Retina (tissue), 1 donor: Measurements from ENCODE around the gene MORC4.

ENCODE experiments used
- DNase-seq: peaks from one replicate; pipeline ENCODE4 v3.0.0-alpha.2; 2016

Gene MORC4

DNA sequence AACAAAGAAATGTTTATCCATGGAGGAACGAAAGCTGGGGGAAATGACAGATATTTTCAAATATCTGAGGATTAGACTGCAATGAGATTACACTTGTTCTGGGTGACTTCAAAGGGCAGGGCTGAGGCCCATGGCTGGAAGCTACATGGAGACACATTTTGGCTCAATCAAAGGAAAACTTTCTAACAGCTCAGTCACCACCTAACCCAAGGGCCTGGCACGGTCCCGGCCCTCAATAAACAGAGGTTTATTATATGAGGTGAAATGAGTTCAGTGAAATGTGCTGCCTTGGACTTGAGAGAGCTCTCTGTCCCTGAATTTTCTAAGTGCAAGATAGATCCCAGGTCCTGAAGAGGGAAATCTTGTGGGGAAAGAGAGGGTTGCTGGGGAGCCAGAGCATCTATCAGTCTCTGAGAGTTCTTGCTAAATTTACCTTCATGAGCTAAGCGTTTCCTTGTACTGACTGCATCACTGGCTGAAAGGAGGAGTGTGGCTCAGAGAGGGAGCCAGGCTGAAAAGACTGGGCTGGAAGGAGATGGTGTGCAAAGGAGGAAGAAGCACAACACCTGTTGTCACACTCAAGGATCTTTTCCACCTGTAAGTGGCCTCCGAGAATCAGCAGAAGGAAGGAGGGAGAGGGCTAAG is 94.8 kb downstream of the MORC4 start:
- no peak for DNase-seq

- no peak for DNase-seq
These were observed 96.0 kb downstream of the MORC4 start for GRCh38 chrX:106903856-106904528.

GRCh38 chrX:106903291-106903824 is 96.7 kb downstream of the MORC4 start, which contains the start of gene RIPPLY1:
RIPPLY1 (minus strand) TSS chrX:106903341; CDS start chrX:106903287, 54 bp downstream.
- no peak for DNase-seq

DNA sequence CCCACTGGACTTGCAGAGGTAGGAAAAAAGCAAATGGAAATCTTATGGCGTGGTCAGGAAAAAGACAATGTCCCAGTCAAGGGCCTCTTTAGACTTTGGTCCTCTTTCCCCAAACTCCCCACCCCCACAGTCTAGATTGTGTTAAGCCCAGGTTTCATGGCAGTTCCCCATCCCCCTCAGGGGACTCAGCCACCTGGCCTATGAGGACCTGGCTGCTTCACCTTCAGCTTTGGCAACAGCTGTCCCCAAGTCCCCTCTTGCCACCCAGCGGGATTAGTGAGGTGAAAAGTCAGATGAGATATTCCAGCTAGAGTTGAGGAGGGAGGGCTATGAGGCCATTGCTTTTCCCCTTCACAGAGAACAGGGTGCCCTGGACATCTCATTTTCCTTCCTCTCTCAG is 97.3 kb downstream of the MORC4 start:
- no peak for DNase-seq

DNA sequence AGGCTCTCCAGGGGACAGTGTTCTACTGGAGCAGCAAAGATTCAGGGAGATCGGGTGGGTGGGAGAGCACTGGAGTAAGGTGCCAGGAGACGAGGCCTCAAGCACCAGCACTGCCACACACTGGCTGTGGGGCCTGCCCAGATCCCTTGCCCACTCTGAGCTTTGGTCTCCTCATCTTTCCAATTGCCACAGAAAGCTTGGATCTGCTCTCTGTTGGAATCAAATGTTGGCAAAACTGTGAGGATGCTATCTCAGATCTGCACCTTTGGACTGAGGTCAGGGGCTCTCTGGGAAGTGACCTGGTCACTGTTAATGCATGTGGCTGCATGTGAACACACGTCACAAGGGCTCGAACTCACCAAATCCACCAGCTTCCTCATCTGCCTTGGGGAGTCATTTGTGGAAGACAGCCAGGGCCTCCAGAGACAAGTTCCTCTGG is 98.2 kb downstream of the MORC4 start:
- DNase-seq: no peak

GRCh38 chrX:106901341-106901740 is 98.7 kb downstream of the MORC4 start:
- DNase-seq: no peak

- DNase-seq: no peak
These were observed 100.2 kb downstream of the MORC4 start for GRCh38 chrX:106899841-106900240.

- DNase-seq: no peak
These were observed 100.7 kb downstream of the MORC4 start for GRCh38 chrX:106899276-106899675.

- peak; percentile 29 for DNase-seq
These were observed 101.5 kb downstream of the MORC4 start for GRCh38 chrX:106898462-106898861.

DNA sequence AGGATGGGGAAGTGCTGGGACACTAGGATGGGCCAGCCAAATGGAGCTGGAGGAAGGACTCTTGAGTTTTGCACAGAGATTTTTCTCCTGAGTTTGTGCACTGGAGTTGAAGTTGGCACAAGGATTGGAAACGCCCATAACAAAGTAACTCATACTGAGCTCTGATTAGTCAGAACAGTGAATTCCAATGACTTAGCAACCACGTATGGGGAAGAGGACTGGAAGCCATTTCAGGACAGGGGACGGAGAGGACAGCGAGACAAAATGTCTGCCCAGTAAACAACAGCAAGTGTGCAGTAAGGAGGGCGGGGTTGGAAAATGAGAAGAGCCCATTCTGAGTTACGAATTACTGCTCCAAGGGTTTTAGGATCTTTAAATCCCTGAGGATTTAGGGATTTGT is 102.8 kb downstream of the MORC4 start:
- DNase-seq: no peak

DNA sequence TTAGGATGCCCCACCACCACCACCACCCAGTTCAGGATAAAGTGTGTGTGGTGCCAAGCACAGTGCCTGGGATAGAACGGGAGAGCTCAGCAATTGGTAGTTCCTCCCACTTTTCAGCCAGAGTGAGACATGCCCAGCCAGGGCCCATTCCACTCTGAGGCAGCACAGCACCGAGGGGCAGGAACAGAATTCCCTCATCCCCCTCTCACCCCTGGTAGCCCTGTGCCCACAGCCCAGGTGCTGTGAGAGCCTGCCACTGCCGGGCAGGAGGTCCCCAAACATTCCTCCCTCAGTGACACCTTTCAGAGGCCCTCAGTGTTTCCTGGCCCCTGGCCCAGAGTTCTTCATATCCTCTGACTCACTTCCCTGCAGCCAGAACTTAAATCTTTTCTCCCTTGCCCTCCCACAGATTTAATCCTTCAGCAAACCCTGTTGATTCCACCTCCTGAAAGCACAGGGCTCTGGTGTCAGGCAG is 105.0 kb downstream of the MORC4 start:
- no peak for DNase-seq

DNA sequence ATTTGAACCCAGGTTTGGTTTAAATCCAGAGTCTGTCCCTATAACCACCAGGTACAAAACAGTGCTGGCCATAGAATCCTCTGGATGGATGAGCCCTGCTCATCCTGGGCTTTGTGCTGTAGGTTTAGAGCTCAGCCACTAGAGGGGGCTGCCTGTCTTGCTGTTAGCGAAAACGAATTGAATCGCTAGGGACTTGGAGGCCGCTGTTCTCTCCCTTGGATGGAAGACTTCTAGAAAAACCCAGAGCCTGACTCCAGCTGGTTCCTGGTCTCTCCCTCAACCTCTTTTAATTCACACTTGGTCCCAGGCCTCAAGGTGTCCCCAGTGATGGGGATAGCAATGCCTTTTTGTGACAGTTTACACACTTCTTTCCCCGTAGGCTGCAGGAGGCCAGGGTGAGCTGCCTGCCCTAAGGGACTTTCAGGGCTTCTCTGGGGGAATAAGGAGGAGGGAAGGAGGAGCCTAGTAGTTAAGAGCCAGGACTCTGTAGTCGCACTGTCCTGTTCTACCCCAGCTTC is 105.6 kb downstream of the MORC4 start:
- peak; percentile 66 for DNase-seq

DNA sequence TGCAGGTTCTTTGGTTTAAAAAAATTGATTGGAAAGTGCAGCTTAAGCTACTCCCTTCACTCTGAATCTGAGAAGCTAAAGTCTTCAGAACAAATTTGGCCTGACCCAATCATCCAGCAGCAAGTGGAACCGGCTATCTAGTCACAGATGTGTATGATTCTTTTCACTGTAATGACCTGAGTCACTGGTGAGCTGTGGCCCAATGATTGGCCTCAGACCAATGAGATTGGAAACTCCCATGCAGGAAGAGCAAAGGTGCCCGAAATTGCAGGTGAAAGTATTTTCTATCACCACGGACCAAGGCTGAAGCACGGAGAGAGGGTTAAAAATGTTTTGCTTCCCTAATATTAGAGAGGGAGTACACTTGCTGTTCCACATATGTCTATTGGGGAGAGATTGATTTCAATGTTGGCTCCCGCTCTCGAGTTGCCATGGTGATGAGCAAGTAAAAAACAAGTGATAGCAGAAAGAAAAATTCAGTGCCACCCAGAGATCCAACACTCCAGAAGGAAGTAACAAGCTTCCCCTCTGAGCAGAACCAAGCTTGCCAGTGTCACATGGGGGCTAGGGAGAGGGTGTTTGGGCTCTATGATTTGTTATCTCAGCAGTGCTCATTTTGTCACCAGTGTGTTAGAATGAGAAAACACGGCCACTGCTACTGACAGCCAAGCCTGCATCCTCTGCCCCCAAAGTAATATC is 108.1 kb downstream of the MORC4 start:
- no peak for DNase-seq
